Measurements from ENCODE around the gene DNMT1. TPM values are rescaled to one million over a fixed set of nuclear protein-coding genes. Genes with fewer than 3 reads are reported as not detected.
"Not testable (repeated sequence)": the region's sequence is repeated elsewhere in the genome, so short reads cannot be mapped to it uniquely, and the experiment has no call there.

DNMT1 gene
- total RNA-seq: 10 to 100 TPM; 31.6 to 48.7 TPM
- long read RNA-seq, full-length matches to known transcripts: 2 of 17 reads
- long read RNA-seq, partial matches to known transcripts: 13 of 17 reads
- long read RNA-seq, other reads (novel, unspliced or antisense): 2 of 17 reads

DNA sequence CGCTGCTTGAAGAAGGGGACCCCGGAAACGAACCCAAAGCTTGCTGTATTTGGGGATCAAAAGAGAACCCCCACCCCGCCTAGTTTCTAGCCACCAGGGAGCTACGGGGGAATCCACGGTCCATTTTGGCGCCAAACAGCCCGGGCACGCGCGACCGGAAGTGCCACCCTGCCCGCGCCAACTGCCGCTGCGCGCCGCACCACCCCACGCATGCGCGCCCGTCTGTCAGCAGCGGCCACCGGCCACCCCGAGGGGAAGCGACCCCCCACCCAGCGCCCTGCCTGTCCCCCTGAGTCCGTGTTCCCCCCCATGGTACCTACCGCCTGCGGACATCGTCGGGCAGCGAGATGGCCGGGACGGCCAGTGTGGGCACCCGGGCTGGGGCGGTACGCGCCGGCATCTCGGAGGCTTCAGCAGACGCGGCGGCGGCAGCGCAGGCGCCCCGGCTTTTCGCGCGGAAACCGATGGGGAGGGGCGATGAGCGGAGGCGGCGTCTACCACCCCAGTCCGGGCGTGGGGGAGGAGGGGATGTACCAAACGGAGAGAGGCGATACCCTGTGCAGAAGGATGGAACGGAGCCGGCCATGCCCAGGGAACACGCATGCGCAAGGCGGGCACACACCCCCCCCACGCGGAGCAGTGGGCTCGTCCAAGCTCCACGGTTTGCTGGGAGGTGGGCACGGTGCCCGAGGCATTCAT, at the start of gene DNMT1:
Gene DNMT1 (minus strand): TSS at position 454 of the 699 bp plus-strand sequence. CDS start 54 bp downstream, at position 400.
- peak; percentile 95 for DNase-seq
- intact Hi-C loops (cut with DNase I, micrococcal nuclease): no loop called here
- peak; percentile 96 for ATAC-seq

DNA sequence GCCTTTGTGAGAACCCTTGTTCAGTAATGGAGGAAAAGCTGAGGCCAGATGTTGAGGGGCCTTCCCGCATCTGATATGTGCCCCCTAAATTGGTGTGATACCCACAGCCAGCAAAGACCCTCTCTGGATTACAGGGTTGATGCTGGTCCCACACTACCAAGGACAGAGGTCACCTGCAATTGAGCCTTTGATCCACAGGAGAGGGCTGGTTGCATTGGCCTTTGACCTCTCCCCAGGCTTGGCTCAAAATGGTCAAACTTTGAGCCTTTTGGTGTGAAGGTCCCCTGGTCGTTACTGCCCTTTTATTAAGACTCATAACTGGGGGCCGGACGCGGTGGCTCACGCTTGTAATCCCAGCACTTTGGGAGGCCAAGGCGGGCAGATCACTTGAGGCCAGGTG, 48.9 kb upstream of the DNMT1 start:
- intact Hi-C loops (cut with DNase I, micrococcal nuclease): no loop called here
- DNase-seq (no peak), ATAC-seq (no peak)

DNA sequence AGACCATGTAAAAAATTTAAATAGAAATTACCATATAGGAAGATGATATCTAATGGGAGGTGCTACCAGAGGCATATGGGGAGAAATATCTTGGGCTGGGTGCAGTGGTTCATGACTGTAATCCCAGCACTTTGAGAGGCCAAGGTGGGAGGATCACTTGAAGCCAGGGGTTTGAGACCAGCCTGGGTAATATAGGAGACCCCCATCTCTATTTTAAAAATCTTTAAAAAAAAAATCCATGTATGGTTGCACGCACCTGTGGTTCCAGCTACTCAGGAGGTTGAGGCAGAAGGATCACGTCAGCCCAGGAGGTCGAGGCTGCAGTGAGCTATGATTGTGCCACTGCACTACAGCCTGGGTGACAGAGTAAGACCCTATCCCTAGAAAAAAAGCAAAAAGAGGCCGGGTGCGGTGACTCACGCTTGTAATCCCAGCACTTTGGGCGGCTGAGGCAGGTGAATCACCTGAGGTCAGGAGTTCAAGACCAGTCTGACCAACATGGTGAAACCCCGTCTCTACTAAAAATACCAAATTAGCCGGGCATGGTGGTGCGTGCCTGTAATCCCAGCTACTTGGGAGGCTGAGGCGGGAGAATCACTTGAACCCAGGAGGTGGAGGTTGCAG, 47.2 kb upstream of the DNMT1 start:
- ATAC-seq; DNase-seq; intact Hi-C loops (cut with DNase I, micrococcal nuclease): not testable (repeated sequence)

DNA sequence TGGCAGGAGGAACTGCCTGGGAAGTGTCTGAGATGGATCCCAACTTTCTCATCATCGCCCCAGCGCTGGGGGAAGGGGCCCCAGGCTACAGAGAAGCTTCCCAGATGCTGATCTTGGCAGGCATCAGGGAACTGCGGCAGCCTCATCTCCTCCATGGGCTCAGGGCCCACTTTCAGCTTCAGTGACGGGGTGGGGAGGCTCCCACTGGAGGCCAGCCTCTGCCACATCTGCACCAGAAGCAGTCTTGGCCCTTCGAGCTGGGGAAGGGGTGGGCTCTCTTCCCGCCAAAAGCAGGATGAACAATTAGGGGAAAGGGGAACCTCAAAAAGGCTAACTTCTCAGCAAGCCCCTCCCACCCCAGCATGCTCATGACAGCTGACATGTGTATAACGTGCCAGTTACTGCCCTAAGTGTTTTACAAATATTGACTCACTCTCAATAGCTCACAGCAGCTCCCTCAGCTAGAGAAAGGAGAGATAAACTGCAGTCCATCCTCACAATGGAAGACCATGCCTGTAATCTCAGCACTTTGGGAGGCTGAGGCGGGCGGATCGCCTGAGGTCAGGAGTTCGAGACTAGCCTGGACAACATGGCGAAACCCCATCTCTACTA, 43.5 kb upstream of the DNMT1 start:
- intact Hi-C loops (cut with DNase I, micrococcal nuclease): no loop called here
- peak; percentile 95 for ATAC-seq
- DNase-seq: peak; percentile 50 to 62

DNA sequence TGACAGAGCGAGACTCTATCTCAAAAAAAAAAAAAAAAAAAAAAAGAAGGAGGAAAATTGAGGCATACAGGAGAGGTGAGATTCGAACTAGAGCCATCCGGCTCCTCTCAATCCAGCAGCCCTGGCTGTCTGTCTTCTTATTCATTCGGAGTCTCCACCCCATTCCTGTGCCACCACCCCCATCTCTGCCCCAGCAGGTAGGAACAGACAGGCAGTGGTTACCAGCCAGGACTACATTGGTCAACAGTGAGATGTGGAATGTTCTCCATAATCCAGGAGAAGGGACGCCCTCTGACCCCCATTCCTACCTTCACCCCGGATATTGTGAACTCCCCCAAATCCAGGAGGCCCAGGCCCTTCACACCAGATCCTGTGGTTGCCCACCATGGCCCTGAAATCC, 42.9 kb upstream of the DNMT1 start:
- intact Hi-C loops (cut with DNase I, micrococcal nuclease): no loop called here
- DNase-seq (no peak), ATAC-seq (no peak)

DNA sequence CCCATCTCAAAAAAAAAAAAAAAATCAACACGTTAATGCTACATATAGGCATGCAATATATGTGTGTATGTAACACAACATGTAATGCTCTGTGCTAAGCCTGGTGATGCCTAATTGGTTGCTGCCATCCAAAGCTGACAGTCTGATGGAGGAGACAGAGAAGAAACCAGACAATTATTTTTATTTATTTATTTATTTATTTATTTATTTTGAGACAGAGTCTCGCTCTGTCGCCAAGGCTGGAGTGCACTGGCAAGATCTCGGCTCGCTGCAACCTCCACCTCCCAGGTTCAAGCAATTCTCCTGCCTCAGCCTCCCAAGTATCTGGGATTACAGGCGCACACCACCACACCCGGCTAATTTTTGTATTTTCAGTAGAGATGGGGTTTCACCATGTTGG, 40.7 kb upstream of the DNMT1 start:
- intact Hi-C loops (cut with DNase I, micrococcal nuclease); ATAC-seq: not testable (repeated sequence)

DNA sequence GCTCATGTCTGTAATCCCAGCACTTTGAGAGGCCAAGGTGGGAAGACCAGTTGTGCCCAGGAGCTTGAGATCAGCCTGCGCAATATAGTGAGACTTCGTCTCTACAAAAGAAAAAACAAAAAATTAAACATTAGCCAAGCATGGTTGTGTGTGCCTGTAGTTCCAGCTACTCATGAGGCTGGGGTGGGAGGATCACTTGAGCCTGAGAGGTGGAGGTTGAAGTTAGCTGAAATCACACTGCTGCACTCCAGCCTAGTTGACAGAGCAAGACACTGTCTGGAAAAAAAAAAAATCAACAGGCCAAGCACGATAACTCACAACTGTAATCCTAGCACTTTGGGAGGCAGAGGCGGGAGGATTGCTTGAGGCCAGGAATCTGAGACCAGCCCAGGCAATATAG, 40.2 kb upstream of the DNMT1 start:
- no peak for ATAC-seq
- intact Hi-C loops (cut with DNase I, micrococcal nuclease): no loop called here
- no peak for DNase-seq

More for the DNA sequence above, 40.7 kb upstream of the DNMT1 start:
- not testable (repeated sequence) for DNase-seq

DNA sequence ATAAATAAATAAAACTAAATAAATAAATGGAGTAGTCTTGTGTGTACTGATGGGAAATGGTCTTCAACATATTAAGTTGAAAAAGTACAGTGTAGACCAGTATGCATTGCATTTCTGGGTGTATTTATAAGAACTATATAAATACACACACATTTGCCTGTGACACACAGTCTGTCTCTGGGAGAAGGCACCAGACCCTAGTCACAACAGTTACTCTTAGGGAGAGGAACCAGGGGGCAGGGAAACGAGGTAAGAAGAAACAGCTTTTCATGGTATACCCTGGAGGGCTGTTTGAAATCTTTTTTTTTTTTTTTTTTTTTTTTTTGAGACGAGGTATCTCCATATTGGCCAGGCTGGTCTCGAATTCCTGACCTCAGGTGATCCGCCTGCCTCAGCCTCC, 39.2 kb upstream of the DNMT1 start:
- intact Hi-C loops (cut with DNase I, micrococcal nuclease): no loop called here

DNA sequence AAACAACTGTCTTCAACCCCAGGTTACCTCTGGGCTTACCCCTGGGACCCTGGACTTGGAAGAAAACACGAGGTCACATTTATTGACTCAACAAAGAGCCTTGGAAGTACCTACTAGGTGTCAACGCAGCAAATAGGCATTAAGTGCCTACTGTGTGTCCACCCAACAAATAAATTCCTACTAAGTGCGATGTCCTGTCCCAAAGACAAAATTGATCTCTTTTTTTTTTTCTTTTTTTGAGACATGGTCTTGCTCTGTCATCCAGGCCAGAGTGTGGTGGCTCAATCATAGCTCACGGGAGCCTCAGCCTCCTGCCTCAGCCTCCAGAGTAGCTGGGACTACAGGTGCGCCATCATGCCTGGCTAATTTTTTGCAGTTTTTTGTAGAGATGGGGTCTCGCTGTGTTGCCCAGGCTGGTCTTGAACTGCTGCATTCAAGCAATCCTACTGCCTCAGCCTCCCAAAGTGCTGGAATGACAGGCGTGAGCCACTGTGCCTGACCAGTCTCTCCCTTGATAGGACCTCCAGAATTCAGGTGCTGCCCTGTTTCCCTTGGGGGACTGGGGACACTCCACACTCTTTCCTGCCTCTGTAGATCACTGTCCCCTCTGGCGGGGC, 37.0 kb upstream of the DNMT1 start:
- DNase-seq (no peak), ATAC-seq (no peak)
- intact Hi-C loops (cut with DNase I, micrococcal nuclease): no loop called here

More for the DNA sequence above, 39.2 kb upstream of the DNMT1 start:
- no peak for DNase-seq
- no peak for ATAC-seq

DNA sequence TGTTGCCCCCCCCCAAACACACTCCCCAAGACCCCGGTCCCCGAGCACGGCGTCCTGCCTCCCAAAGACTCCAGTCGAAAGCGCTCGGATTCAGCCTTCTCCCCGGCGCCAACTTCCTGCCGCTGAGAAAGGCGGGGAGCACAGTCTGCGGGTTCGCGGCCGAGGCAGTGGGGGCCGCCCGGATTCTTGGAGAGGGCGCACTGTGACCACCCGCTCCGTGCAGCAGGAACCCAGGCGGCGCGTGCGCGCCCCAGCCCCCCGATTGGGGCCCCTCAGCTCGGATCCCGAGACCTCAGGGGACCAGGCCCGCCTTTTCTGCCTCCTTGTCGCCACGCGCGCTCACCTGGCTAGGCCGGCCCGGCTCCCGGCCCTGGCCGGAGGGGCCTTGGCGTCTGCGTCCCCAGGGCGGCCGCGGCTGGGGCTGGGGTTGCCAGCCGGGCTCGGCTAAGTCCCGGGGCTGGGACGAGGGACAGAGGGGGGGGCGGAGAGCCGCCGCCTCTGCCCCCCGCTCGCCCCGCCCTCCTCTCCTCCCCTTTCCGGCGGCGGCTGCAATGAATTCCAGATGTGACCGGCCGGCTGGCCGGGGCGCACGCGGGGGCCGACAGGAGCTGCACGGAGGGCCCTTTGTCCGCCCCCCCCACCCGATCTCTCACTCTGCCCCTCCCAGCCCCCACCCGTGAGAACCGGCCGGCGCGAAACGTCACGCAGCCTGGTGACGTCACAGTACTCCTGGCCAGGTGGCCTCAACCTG, 36.3 kb upstream of the DNMT1 start, which contains the start of gene S1PR2:
Gene S1PR2 (minus strand): TSS at position 471 of the 751 bp plus-strand sequence. CDS start 6,426 bp downstream, outside the sequence.
- intact Hi-C loops (cut with DNase I, micrococcal nuclease): no loop called here
- peak; percentile 88 for ATAC-seq
- peak; percentile 70 to 82 for DNase-seq

DNA sequence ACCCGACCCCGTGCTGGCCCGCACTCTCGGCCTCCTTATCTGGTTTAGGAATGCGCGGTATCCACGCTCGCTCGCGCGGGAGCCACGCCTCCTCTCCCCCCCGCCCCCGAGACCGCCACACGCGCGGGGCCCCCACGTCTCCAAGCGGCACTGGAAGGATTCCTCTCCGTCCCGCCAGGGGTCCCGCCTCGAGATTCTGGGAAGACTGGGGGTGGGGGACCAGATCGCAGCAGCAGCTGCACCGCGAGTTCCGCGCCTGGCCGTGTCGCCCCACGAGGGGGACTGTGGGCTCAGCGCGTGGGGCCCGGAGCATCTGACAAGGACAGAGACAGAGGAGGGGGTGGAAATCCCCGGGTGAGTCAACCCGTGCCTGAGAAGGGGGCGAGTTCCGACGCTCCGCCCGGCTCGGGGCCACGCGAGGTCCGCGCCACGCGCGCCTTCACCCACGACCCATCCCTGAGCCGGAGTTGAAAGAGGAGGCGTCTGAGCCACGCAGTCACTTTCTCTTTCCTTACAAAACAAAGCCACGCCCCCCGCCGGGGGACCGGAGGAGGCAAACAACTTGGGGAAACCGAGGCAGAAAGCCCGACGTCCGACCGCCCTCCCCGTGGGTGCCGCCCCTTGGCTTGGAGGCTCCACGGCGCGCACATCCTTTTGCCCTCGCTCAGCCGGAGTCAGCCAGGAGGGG, 35.6 kb upstream of the DNMT1 start:
- intact Hi-C loops (cut with DNase I, micrococcal nuclease): no loop called here
- ATAC-seq (peak; percentile 28), DNase-seq (peak; percentile 55 to 65)

DNA sequence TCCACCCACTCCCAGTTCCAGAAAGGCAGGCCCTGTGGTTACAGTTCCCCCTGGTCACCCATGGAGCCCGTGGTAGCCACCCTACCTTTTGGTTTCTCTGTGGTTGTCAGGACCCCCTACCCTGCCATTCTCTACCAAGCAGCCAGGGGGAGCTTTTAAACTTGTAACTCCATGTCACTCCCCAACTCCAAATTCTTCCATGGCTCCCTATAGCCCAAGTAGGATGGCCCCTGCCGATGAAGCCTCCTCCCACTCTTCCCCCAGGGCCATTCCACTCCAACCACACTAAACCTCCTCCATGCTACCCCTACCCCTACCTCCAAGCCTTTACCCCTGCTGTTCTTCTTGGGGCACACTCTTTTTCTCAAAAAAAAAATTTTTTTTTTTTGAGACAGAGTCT, 34.2 kb upstream of the DNMT1 start:
- intact Hi-C loops (cut with DNase I, micrococcal nuclease): no loop called here
- DNase-seq (no peak), ATAC-seq (no peak)

DNA sequence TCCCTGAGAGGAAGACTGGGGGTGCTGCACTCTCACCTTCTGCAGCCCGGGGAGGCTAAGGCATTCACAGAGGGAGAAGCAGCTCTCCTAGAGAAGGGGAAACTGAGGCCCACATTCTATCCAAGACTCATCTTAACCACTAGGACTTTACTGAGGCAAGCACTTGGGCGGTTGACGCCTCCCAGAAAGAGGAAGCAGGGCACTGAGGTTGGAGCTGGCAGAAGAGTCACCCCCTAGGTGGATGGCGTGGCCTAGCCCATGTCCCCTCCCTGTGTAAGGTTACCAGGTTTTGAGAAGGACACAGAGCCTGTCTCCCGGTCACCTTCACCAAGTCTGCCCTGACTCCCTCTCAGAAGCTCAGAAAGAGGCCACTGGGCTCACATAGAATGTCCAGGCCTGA, 33.6 kb upstream of the DNMT1 start:
- ATAC-seq (no peak), DNase-seq (no peak)
- intact Hi-C loops (cut with DNase I, micrococcal nuclease): no loop called here

DNA sequence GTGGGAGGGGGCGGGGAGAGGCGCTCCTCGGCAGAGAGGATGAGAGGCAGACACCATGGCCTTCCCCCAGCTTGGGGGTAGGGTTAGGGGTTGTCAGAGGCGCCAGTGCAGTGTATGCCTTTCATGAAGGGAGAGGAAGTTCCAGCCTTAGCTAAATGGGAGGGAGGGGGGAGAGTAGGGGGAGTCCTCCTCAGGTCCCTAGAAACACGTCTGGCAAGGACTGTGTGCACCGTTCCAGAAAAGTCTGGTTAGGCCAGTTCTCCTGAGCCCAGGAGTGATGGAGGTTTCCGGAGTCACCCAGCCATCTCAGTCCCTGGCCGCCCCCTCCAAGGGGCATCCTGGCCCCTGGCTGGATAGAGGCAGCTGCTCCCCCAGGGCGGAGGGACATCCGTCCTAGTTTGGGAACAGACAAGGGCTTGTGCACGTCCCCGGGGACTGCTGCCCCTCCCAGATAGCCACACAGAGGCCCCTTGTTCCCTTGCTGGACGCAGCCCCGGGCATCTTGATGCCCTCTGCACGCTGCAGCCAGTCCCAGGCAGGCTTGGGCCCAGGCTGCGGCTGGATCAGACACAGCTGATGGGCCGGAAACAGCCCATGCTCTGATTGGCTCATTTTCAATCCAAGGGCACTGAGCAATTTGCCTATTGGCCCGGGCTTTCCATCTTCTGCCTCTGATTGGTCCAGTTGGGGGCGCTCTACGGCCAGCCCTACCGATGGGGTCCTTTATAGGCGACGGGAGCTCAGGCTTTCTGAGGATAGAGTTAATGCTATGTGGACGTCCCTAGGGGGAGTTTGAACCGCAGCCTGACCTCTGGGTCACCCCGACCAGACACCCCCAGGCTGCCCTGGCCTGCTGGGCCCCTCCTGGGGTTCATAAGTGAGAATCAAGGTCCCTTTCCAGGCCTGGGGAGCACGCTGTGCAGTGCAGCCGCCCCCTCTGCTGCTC, 32.5 kb upstream of the DNMT1 start:
- intact Hi-C loops (cut with DNase I, micrococcal nuclease): no loop called here
- DNase-seq (no peak), ATAC-seq (no peak)

DNA sequence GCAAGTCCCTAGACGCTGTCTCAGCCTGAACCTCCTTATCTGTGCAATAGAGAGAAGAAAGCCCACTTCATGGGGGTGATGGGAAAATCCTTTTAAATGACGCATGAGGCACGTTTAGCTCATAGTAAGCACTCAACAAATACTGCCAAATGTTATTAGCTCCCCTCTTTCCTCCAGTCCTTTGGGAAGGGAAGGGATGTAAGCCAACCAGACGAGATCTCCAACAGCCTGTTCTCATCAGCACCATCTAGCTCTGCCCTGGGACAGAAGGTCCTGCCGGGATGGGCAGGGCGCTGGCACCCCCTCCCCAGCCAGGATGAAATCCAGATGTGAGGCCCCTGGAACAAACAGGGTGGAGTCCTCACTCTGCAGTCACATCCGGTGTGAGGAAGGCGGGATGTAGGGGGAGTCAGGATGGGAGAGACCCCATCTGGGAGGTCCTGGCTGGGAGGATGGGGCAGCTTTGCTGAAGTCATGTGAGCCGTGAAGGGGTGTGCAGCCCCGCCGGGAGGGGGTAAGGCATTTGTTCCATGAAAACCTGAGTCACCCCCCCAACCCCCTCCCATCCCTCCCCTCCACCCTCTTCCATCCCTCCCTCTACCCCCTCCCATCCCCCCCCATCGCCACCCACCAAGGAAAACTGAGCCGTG, 31.7 kb upstream of the DNMT1 start:
- peak; percentile 35 to 73 for DNase-seq
- intact Hi-C loops (cut with DNase I, micrococcal nuclease): no loop called here
- no peak for ATAC-seq

DNA sequence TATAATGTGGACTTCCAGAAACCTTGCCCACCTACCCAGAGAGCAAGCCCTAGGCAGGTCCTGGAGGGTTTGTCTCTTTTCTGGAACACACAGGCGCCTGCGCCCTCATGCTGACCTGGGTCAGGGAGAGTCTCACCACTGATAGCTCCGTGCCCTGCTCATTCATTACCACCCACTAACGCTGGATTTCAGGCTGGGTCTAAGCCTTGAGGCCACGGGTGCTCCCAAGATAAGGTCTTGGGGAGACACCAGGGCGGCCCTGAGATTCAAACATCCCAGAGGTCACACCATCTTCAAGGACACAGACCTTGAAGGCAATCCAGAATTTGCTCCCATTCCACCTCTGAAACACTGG, 31.2 kb upstream of the DNMT1 start:
- ATAC-seq: no peak
- intact Hi-C loops (cut with DNase I, micrococcal nuclease): no loop called here
- no peak for DNase-seq

DNA sequence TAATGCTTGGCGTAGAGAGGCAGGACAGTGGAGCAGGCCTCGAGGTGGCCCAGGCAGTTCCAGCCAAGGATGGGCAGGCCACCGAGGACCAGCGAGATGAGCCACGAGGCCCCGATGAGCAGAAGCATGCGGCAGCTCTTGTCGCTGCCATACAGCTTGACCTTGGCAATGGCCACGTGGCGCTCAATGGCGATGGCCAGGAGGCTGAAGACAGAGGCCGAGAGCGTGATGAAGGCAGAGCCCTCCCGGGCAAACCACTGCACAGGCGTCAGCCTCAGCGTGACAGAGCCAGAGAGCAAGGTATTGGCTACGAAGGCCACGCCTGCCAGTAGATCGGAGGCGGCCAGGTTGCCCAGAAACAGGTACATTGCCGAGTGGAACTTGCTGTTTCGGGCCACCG, 29.6 kb upstream of the DNMT1 start:
- ATAC-seq (no peak), DNase-seq (no peak)
- intact Hi-C loops (cut with DNase I, micrococcal nuclease): no loop called here

All from left colon (tissue), 2 donors.